Heart left ventricle (tissue), 13 donors: ENCODE results near the gene LRP11.

Source experiments
- POLR2A ChIP-seq, 2 donors: fragments of 450-650 bp; IDR thresholded peaks; one replicate each; pipeline ENCODE4 v1.6.1; 2017; ENCODE audit warnings: antibody characterized with exemption in 2 of 2, mild to moderate bottlenecking in 2 of 2, moderate library complexity in 2 of 2
- TF ChIP-seq, protein P1 (sequence below), 12 donors: fragments of 200-600 bp; sonication (generic) in 4 of 12; IDR thresholded peaks; one replicate each; pipeline versions ENCODE4 v1.5.0 to v1.8.0; 2018 to 2022; ENCODE audit warnings: antibody characterized with exemption in 12 of 12, mild to moderate bottlenecking in 5 of 12
- donor health status: ischemic (EF 13 %, LVEDD 7.1; RV severe dilation, severe dysfunction).
- donor health status: DM: no; HTN: yes; CAD: no.
- donor health status: DM: no; HTN: no; CAD: no.
- donor health status: ischemic (EF 25% LVEDD 6.9; RV normal size, moderate dysfunction).
- donor health status: ischemic (EF 25% LVEDD 5.7; RV mildly dilated, moderate dysfunction).
- donor health status: ischemic (EF 35%, LVEDD 5.7; RV mildly dilated, moderate dysfunction).
- donor health status: nonischemic (EF 11% LVEDD 7.7; RV severe dilation, severe dysfunction).
- donor health status: DM: yes; HTN: yes; CAD: no.
- donor health status: PGD.
- donor health status: ischemic (EF 29% LVEDD 5.4; RV normal size, mild dysfunction).
- donor health status: nonischemic (EF 23%, LVEDD 6.1; RV moderate dilation, normal function).

DNA sequence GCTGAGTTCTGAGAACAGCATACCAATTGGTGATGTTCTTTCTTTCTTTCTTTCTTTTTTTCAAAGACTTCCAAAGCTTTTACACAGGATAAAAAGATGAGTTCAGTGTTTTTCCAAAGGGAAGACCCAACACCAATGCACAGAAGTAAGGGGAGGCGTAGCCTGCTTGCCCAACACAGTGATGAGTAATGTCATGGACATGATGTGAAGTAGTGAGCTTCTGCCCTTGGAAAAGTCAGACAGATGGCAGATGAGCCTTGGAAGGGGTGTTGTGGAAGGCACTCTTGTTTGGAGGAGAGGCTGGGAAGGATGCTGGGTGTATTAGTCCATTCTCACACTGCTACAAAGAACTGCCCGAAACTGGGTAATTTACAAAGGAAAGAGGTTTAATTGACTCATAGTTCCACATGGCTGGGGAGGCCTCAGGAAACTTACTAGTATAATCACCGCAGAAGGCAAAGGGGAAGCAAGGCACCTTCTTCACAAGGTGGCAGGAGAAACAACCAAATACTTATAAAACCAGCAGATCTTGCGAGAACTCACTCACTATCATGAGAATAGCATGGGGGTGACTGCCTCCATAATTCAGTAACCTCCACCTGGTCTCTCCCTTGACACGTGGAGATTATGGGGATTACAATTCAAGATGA is 12.6 kb downstream of the LRP11 start:
- no peak for TF ChIP-seq POLR2A (IDR thresholded peaks at IDR 0.05)
- TF ChIP-seq, protein P1, sequence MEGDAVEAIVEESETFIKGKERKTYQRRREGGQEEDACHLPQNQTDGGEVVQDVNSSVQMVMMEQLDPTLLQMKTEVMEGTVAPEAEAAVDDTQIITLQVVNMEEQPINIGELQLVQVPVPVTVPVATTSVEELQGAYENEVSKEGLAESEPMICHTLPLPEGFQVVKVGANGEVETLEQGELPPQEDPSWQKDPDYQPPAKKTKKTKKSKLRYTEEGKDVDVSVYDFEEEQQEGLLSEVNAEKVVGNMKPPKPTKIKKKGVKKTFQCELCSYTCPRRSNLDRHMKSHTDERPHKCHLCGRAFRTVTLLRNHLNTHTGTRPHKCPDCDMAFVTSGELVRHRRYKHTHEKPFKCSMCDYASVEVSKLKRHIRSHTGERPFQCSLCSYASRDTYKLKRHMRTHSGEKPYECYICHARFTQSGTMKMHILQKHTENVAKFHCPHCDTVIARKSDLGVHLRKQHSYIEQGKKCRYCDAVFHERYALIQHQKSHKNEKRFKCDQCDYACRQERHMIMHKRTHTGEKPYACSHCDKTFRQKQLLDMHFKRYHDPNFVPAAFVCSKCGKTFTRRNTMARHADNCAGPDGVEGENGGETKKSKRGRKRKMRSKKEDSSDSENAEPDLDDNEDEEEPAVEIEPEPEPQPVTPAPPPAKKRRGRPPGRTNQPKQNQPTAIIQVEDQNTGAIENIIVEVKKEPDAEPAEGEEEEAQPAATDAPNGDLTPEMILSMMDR (IDR thresholded peaks at IDR 0.05) = no peak
